NT2/D1 (cell line): ENCODE measurements around the gene DLX1.
A peak's percentile ranks its signal among the peaks of the same experiment; 100 is the strongest.

Experiments
- DNase-seq: peaks from one replicate; pipeline ENCODE4 v3.0.0-alpha.2; 2011; ENCODE audit warnings: low read depth, low spot score
- H3K27me3 ChIP-seq: 2 replicates; pipeline ENCODE4 v1.6.0; 2011; ENCODE audit warnings: mild to moderate bottlenecking; ENCODE audit not compliant: insufficient read length, insufficient read depth
- H3K36me3 ChIP-seq: 2 replicates; pipeline ENCODE4 v1.6.1; 2011; ENCODE audit warnings: mild to moderate bottlenecking, low read length, mixed read lengths; ENCODE audit not compliant: insufficient read depth, insufficient read length
- H3K4me1 ChIP-seq: 2 replicates; pipeline ENCODE4 v1.5.1; 2011; ENCODE audit not compliant: insufficient read depth, insufficient read length
- H3K4me3 ChIP-seq: 2 replicates; pipeline ENCODE4 v1.5.1; 2011; ENCODE audit warnings: low read depth; ENCODE audit not compliant: insufficient read length
- H3K9ac ChIP-seq: 2 replicates; pipeline ENCODE4 v1.6.0; 2011; ENCODE audit warnings: low read depth; ENCODE audit not compliant: insufficient read length
- H3K9me3 ChIP-seq: 2 replicates; pipeline ENCODE4 v1.5.1; 2011; ENCODE audit warnings: mild to moderate bottlenecking, low read length; ENCODE audit not compliant: insufficient read depth
- SUZ12 ChIP-seq: IDR thresholded peaks from 2 replicates; pipeline ENCODE4 v1.6.1; 2011; ENCODE audit not compliant: insufficient read length, insufficient read depth; ENCODE audit errors: extremely low read depth
- YY1 ChIP-seq: IDR thresholded peaks from 2 replicates; pipeline ENCODE4 v1.6.1; 2011; ENCODE audit not compliant: insufficient read length, insufficient read depth
- ZNF274 ChIP-seq: IDR thresholded peaks from 2 replicates; pipeline ENCODE4 v1.6.1; 2011; ENCODE audit warnings: mild to moderate bottlenecking, low read depth, low read length

The DLX1 gene

GRCh38 chr2:172084645-172085459 lies 455 bp upstream of the DLX1 start:
- Histone ChIP-seq H3K27me3 (peaks cover 100% of the 10 kb centered on the region), H3K9ac (peak overlapping the region; percentile 72), H3K9me3 (no peaks in the 10 kb centered on the region), H3K36me3 (no peaks in the 10 kb centered on the region), H3K4me3 (peak overlapping the region; percentile 49), H3K4me1 (peaks cover 36% of the 10 kb centered on the region)
- peak; percentile 89 for DNase-seq
- TF ChIP-seq SUZ12 (peak; percentile 53), YY1 (no peak), ZNF274 (no peak)

- no peaks in the 10 kb centered on the region for H3K36me3 ChIP-seq
- H3K9me3 ChIP-seq, result no peaks in the 10 kb centered on the region
- DNase-seq, result no peak
- peak overlapping the region; percentile 12 for H3K4me3 ChIP-seq
- H3K9ac ChIP-seq, result no peak overlapping the region
- H3K27me3 ChIP-seq, result peaks cover 100% of the 10 kb centered on the region
- H3K4me1 ChIP-seq, result peaks cover 41% of the 10 kb centered on the region
- TF ChIP-seq ZNF274 (no peak), SUZ12 (peak; percentile 76)
Observed at GRCh38 chr2:172086241-172087206, 1.2 kb downstream of the DLX1 start.

DNA sequence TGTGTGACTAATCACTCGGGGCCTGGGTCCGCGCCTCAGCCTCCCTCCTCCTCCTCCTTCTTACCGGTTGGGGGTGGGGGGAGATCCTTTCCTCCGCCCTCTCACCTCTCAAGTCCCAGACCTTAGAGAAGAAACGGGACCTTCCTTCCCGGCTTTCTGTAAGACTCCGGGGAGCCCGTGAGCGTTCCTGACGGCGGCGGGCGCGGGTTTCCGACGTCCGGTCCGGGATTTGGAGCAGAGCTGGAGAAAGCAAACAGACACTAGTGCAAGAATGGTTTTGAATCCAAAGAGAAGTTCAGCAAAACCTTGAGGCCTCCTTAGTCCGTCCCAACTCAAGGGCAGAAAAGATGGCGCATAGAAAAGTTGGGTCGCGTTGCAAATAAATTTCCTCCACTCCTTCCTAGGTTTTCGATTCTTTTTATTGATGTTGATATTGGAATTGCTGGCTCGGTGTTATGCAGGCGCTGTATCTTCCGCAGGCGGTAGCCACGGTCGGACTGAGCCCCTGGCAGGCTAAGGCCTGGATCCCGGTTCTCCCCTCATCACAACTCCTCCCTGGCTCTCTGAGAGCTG lies 2.0 kb downstream of the DLX1 start:
- Histone ChIP-seq H3K9me3 (no peaks in the 10 kb centered on the region), H3K9ac (no peak overlapping the region), H3K4me1 (peaks cover 41% of the 10 kb centered on the region), H3K36me3 (no peaks in the 10 kb centered on the region), H3K4me3 (no peak overlapping the region), H3K27me3 (peaks cover 100% of the 10 kb centered on the region)
- no peak for DNase-seq
- TF ChIP-seq YY1 (no peak), SUZ12 (no peak), ZNF274 (no peak)

- H3K9me3 ChIP-seq, result no peaks in the 10 kb centered on the region
- peaks cover 100% of the 10 kb centered on the region for H3K27me3 ChIP-seq
- H3K4me1 ChIP-seq, result peaks cover 37% of the 10 kb centered on the region
- DNase-seq, result no peak
- TF ChIP-seq YY1 (no peak), SUZ12 (no peak), ZNF274 (no peak)
- H3K4me3 ChIP-seq, result peak overlapping the region; percentile 6
- H3K9ac ChIP-seq, result no peak overlapping the region
- no peaks in the 10 kb centered on the region for H3K36me3 ChIP-seq
Observed at GRCh38 chr2:172087780-172088244, 2.5 kb downstream of the DLX1 start.

- H3K4me1 ChIP-seq, result peaks cover 33% of the 10 kb centered on the region
- DNase-seq, result no peak
- H3K9me3 ChIP-seq, result no peaks in the 10 kb centered on the region
- H3K4me3 ChIP-seq, result peak overlapping the region; percentile 6
- peaks cover 100% of the 10 kb centered on the region for H3K27me3 ChIP-seq
- H3K9ac ChIP-seq, result no peak overlapping the region
- H3K36me3 ChIP-seq, result no peaks in the 10 kb centered on the region
- TF ChIP-seq ZNF274, result no peak
- TF ChIP-seq YY1, result no peak
- TF ChIP-seq SUZ12, result peak; percentile 90
Observed at GRCh38 chr2:172088245-172089004, 3.1 kb downstream of the DLX1 start.

GRCh38 chr2:172089005-172089504 lies 3.7 kb downstream of the DLX1 start:
- Histone ChIP-seq H3K9ac (no peak overlapping the region), H3K4me3 (no peak overlapping the region), H3K4me1 (peaks cover 33% of the 10 kb centered on the region), H3K36me3 (no peaks in the 10 kb centered on the region), H3K9me3 (no peaks in the 10 kb centered on the region), H3K27me3 (peaks cover 100% of the 10 kb centered on the region)
- no peak for DNase-seq
- TF ChIP-seq ZNF274, result no peak
- no peak for TF ChIP-seq SUZ12
- TF ChIP-seq YY1, result no peak
